ENCODE results near the gene C1orf53.

C1orf53 gene

GRCh38 chr1:197918807-197919345 lies 16.4 kb downstream of the C1orf53 start:
- TF ChIP-seq ISL1 (CRISPR knock-in tag; IDR thresholded peaks at IDR 0.05): no peak
- no peak for TF ChIP-seq SNAI2 (CRISPR knock-in tag; IDR thresholded peaks at IDR 0.05)
- no peak for TF ChIP-seq TCF4 (CRISPR knock-in tag; IDR thresholded peaks at IDR 0.05; ENCODE audit: borderline replicate concordance)
- TF ChIP-seq ARNTL (CRISPR knock-in tag; IDR thresholded peaks at IDR 0.05; ENCODE audit: borderline replicate concordance, low read depth): no peak
- no peak for TF ChIP-seq GLIS3 (CRISPR knock-in tag; IDR thresholded peaks at IDR 0.05)
- no peak for TF ChIP-seq CREB5 (CRISPR knock-in tag; IDR thresholded peaks at IDR 0.05; ENCODE audit: low read depth)
- no peak for TF ChIP-seq ESRRG (CRISPR knock-in tag; IDR thresholded peaks at IDR 0.05)
- TF ChIP-seq PATZ1 (CRISPR knock-in tag; IDR thresholded peaks at IDR 0.05; ENCODE audit: borderline replicate concordance): no peak
- no peak for TF ChIP-seq ZFP30 (CRISPR knock-in tag; IDR thresholded peaks at IDR 0.05)
- no peak for TF ChIP-seq OSR1 (CRISPR knock-in tag; IDR thresholded peaks at IDR 0.05)
- TF ChIP-seq PPARA (CRISPR knock-in tag; IDR thresholded peaks at IDR 0.05; ENCODE audit: borderline replicate concordance): no peak
- no peak for TF ChIP-seq TOX (CRISPR knock-in tag; IDR thresholded peaks at IDR 0.05; ENCODE audit: borderline replicate concordance)
- no peak for TF ChIP-seq ZFP3 (CRISPR knock-in tag; IDR thresholded peaks at IDR 0.05)
- TF ChIP-seq TSHZ2 (CRISPR knock-in tag; IDR thresholded peaks at IDR 0.05): no peak
- TF ChIP-seq ZNF565 (CRISPR knock-in tag; conservative IDR thresholded peaks at IDR 0.05; ENCODE audit: low read depth): no peak
- no peak for ATAC-seq

- no peak for ATAC-seq
- TF ChIP-seq ZFP30 (CRISPR knock-in tag; IDR thresholded peaks at IDR 0.05) (no peak), BACH2 (CRISPR knock-in tag; IDR thresholded peaks at IDR 0.05; ENCODE audit: borderline replicate concordance) (no peak), ARNTL (CRISPR knock-in tag; IDR thresholded peaks at IDR 0.05; ENCODE audit: borderline replicate concordance, low read depth) (no peak), ZNF565 (CRISPR knock-in tag; conservative IDR thresholded peaks at IDR 0.05; ENCODE audit: low read depth) (no peak), ZNF70 (CRISPR knock-in tag; IDR thresholded peaks at IDR 0.05) (no peak), ZNF8 (CRISPR knock-in tag; IDR thresholded peaks at IDR 0.05) (no peak), PATZ1 (CRISPR knock-in tag; IDR thresholded peaks at IDR 0.05; ENCODE audit: borderline replicate concordance) (no peak), CREB5 (CRISPR knock-in tag; IDR thresholded peaks at IDR 0.05; ENCODE audit: low read depth) (no peak), TOX (CRISPR knock-in tag; IDR thresholded peaks at IDR 0.05; ENCODE audit: borderline replicate concordance) (no peak), PPARA (CRISPR knock-in tag; IDR thresholded peaks at IDR 0.05; ENCODE audit: borderline replicate concordance) (no peak), GLIS3 (CRISPR knock-in tag; IDR thresholded peaks at IDR 0.05) (no peak), TSHZ2 (CRISPR knock-in tag; IDR thresholded peaks at IDR 0.05) (no peak), ZFP3 (CRISPR knock-in tag; IDR thresholded peaks at IDR 0.05) (no peak), ISL1 (CRISPR knock-in tag; IDR thresholded peaks at IDR 0.05) (no peak), CSRNP3 (CRISPR knock-in tag; IDR thresholded peaks at IDR 0.05) (no peak)
Measured at GRCh38 chr1:197919346-197920066, 17.1 kb downstream of the C1orf53 start.

All from SK-N-SH treated with all-trans-retinoic acid at 6 μM for 48 hours (cell line).